HT1080 (cell line): ENCODE data around the gene DPYD. TPM values are rescaled to one million over a fixed set of nuclear protein-coding genes. Genes with fewer than 3 reads are reported as not detected.
A peak's percentile ranks its signal among the peaks of the same experiment; 100 is the strongest.

Experiments
- DNase-seq: peaks from one replicate; pipeline ENCODE4 v3.0.0-alpha.2; 2015; ENCODE audit warnings: low read depth
- total RNA-seq: library from RNA; depleted of rRNA; stranded (reverse); fragments of >200 nt; shearing (Covaris generic); gene quantifications from 2 replicates; pipeline ENCODE4 v1.2.3, GENCODE V29; 2014

Gene DPYD
- total RNA-seq, 1 experiment from 2014 or later = 24.1 TPM

DNA sequence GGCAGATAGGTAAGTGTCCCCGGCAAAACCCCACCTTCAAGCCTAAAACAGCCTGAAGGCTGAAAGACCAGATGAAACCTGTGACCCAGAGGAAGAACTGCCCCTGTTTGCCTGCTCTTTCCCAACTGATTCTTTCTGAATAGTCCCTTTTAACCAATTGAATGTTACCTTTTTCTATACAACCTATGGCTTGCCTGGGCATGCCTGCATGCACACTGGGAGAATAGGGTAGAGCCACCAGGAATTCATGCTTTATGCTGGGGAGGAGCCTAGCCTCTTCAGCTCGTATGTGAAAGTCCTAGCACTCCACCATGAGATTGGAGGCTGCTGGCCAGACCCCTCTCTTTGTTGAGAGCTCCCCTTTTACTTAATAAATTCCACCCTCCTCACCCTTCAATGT is 859.2 kb downstream of the DPYD start:
- DNase-seq = no peak

DNA sequence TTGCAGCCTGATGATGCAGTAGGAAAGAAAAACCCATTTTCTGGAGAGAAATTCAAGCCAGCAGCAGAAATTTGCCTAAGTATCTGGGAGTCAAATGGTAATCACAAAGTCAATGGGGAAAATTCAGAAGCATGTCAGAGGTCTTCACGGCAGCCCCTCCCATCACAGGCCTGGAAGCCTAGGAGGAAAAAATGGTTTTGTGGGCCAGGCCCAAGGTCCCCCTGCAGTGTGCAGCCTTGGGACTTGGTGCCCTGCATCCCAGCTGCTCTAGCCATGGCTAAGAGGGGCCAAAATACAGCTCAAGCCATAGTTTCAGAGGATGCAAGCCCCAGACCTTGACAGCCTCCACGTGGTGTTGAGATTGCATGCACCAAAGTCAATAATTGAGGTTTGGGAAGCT is 864.4 kb downstream of the DPYD start:
- no peak for DNase-seq

DNA sequence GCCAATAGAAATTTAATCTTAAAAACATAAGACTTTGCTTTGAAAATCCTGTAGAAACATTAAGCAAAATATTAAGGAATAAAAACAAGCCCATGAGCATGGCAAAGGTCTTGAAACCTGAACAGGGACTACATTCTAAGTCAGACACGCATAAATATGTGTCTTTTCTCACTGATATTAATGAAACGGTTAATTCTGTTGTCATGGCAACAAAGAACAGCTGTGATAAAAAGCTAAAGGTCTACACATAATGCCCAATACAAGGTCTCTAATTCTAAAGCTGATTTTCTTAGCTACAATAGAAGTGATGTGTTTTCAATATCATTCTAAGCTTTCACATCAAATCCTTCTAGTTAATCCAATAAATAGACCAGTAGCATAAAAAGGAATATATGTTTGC is 867.6 kb downstream of the DPYD start:
- no peak for DNase-seq

DNA sequence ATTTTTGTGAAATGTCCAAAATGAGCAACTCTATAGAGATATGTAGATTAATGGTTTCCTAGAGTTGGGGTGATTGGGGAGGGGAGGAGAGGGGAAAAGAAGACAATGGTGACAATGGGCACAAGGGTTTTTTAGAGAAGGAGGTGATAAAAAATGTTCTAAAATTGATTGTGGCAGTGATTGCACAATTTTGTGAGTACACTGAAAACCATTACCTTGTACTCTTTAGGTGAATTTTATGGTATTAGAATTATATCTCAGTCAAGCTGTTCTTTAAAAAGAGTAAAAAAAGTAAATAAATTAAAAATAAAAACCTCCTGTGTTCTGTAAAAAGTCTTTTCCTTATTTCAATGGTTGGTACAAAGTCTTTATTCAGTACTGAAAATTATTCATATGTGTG is 869.0 kb downstream of the DPYD start:
- no peak for DNase-seq

DNA sequence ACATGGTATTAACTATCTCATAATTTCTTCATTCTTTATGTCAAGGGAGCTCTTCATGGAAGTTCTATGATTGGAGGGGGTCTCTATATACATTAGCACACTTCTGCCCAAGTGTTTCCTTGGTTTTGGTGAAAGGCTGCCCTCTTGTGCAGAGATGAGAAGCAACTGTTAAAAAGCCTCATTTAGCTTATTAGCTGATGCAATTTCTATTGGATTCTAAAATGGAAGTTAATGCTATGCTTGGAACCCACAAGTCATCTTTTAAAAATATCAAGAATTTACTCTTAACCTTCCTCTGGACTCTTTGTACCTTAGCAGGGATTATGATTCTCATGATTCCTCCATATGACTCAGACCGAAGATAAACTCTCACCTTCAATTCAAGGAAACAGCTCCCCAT is 870.3 kb downstream of the DPYD start:
- DNase-seq = peak; percentile 51

DNA sequence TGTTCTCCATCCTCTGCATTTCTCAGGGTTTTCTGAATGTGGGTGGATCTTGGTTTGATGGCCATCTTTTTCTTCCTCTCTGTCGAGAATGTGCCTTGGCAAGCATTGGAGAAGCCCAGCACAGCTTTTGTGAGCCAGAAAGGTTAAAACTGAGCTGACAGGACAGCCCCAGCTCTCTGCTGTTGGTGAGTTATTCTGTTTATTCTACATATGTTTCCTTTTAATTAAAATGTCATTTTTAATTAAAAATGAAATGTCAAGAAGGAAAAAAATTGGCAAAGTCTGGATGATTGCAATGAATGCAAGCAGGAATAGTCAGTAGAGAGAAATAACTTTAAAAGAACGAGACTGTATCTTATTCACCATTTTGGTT is 873.4 kb downstream of the DPYD start:
- DNase-seq = no peak

DNA sequence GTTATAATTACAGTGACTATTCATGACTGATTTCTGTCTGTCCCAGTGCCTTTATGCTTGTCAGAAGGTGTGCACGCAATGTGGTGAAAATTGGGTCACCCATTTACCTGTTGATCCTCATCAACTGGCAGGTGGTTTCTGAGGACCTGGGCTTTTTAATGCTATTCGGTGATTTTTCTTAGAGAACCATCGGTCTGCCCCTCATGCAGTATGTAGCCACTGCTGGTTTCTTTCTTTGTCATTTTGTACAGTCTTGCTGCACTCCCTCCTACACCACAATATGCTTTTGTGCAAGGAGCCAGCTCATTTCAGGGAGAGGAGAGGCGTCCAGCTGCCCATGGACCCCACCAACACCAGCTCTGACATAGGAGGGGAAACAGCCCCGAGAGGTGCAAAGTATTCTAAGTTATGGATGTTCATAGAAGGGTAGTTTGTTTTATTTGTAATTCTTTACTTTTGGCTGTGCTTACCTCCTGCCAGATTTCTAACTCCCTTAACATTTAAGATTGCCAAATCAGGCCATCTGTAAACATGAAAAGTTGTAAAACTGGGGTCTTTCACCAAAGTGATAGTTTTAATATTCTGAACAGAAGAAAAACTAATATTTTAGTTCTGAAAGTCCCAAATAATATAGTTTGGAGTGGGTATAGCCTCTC is 873.9 kb downstream of the DPYD start:
- no peak for DNase-seq

DNA sequence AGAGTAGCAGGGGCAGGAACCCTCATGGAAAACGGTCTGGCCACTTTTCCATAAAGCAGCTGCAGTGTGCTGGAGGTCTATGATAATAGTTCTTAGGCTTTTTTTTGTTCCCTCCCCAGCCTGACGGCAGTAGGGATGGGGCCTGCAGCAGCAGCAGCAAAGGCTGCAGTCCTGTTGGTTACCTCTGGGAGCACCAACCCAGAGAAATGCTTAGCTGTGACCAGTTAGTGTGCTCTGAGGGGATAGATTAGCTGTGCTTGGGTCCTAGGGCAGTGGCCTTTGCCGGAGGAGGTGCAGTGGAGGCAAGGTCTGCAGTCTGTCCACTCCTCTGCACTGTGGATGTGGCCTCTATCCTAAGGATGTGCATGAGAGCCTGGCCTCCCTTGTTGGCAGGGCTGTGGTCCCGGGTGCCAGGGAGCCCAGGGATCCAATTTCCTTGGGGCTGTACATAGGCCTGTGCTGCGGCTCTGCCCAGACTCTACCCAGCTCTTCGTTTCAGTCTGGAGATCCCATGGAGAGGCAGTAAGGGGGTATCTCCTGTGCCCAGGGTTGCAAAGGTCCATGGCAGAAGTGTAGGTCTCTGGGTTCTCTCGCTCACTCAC is 876.6 kb downstream of the DPYD start:
- no peak for DNase-seq

DNA sequence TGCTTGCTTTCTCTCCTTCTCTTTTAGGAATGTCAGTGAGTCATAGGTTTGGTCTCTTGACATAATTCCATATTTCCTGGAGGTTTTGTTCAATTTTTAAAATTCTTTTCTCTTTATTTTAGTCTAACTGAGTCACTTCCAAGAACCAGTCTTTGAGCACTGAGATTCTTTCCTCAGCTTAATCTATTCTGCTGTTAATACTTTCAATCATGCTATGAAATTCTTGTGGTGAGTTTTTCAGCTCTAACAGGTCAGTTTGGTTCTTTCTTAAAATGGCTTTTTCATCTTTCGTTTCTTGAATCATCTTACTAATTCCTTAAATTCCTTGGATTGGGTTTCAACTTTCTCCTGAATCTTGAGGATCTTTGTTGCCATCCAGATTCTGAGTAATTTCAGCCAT is 878.3 kb downstream of the DPYD start:
- peak; percentile 52 for DNase-seq

DNA sequence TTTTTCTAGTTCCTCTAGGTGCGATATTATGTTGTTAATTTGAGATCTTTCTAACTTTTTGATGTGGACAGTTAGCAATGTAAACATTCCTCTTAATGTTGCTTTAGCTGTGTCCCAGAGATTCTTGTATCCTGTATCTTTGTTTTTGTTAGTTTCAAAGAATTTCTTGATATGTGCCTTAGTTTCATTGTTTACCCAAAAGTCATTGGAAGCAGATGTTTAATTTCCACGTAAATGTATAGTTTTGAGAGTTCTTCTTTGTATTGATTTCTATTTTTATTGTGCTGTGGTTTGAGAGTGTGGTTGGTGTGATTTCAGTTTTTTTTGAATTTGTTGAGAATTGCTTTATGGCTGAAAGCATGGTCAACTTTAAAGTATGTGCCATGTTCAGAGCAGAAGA is 879.8 kb downstream of the DPYD start:
- DNase-seq = no peak

DNA sequence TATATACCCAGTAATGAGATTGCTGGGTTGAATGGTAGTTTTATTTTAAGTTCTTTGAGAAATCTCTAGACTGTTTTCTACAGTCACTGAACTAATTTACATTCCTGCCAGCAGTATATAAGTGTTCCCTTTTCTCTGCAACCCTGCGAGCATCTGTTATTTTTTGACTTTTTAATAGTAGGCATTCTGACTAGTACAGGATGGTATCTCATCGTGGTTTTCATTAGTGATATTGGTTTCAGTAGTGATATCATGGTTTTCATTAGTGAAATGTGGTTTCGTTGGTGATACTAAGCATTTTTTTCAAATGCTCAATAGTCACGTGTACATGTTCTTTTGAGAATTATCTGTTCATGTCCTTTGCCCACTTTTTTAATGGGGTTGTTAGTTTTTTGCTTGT is 882.4 kb downstream of the DPYD start:
- no peak for DNase-seq

DNA sequence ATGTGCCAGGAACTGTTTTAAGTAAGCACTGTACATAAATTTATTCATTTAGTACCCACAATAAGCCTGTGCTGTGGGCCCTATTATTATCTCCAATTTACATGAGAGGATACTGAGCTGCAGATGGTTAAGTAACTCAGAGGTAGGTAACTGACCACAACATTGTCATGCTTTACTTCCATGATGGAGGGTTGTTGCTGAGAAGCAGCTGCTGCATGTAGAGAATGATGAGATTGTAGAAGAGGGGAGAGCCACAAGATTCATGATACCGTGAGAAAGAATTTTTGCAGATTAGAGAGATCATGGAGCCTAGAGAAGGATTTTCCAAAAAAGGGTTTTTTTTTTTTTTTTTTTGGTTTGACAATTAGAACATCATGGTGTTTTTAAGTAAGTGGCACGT is 886.2 kb downstream of the DPYD start:
- DNase-seq = no peak

DNA sequence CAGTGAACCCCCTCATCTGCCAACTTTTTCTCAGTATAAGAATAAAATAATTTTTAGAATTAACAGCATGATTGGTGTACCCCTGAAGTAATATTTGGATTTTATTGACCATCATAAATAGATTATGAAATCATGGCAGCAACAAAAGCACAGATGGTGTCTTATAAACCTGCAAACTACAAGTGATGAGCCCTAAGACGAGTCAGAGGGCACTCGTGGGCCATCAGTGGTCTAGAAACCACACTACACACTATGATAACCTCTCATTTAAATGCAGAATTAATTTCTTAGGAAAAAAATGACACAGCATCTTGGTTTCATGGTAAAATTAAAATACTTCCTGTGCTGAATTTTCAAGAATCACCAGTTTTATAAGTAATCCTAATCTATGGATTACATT is 886.9 kb downstream of the DPYD start:
- DNase-seq = no peak
